SK-N-SH treated with all-trans-retinoic acid at 6 μM for 48 hours (cell line): ENCODE measurements around the gene TTL.

Experiments used
- CSDC2 ChIP-seq: fragments of 250-450 bp; sonication (Bioruptor Pico); IDR thresholded peaks from 2 replicates; pipeline ENCODE4 v1.5.0; 2020; ENCODE audit warnings: mild to moderate bottlenecking, moderate library complexity
- ISL1 ChIP-seq: fragments of 250-450 bp; sonication (Bioruptor Pico); IDR thresholded peaks from 2 replicates; pipeline ENCODE4 v2.1.2; 2022; ENCODE audit warnings: mild to moderate bottlenecking, moderate library complexity
- PPARA ChIP-seq: fragments of 250-450 bp; sonication (Bioruptor Pico); IDR thresholded peaks from 2 replicates; pipeline ENCODE4 v1.5.0; 2020; ENCODE audit warnings: mild to moderate bottlenecking, borderline replicate concordance
- RARB ChIP-seq: fragments of 250-450 bp; sonication (Bioruptor Pico); IDR thresholded peaks from 2 replicates; pipeline ENCODE4 v1.8.0; 2021; ENCODE audit warnings: mild to moderate bottlenecking, moderate library complexity
- TCF4 ChIP-seq: fragments of 250-450 bp; sonication (Bioruptor Pico); IDR thresholded peaks from 2 replicates; pipeline ENCODE4 v1.8.0; 2021; ENCODE audit warnings: mild to moderate bottlenecking, moderate library complexity, borderline replicate concordance
- ZC3H10 ChIP-seq: fragments of 250-450 bp; sonication (Bioruptor Pico); IDR thresholded peaks from 2 replicates; pipeline ENCODE4 v1.5.1; 2021; ENCODE audit warnings: mild to moderate bottlenecking, moderate library complexity
- ZFP3 ChIP-seq: fragments of 250-450 bp; sonication (Bioruptor Pico); IDR thresholded peaks from 2 replicates; pipeline ENCODE4 v1.5.0; 2020; ENCODE audit warnings: mild to moderate bottlenecking, moderate library complexity
- ZFP30 ChIP-seq: fragments of 450-650 bp; formaldehyde crosslinking; IDR thresholded peaks from 2 replicates; pipeline ENCODE4 v1.5.0; 2022; ENCODE audit warnings: mild to moderate bottlenecking, moderate library complexity
- ZNF565 ChIP-seq: fragments of 450-650 bp; formaldehyde crosslinking; conservative IDR thresholded peaks from 2 replicates; pipeline ENCODE4 v1.5.0; 2020; ENCODE audit warnings: low read depth, mild to moderate bottlenecking, moderate library complexity
- ZNF70 ChIP-seq: fragments of 450-650 bp; formaldehyde crosslinking; IDR thresholded peaks from 2 replicates; pipeline ENCODE4 v1.5.0; 2020; ENCODE audit warnings: mild to moderate bottlenecking, moderate library complexity
- ZNF8 ChIP-seq: fragments of 450-650 bp; formaldehyde crosslinking; IDR thresholded peaks from 2 replicates; pipeline ENCODE4 v1.5.0; 2020; ENCODE audit warnings: mild to moderate bottlenecking, moderate library complexity
- TF ChIP-seq, protein P1 (sequence below): fragments of 250-450 bp; sonication (Bioruptor Pico); IDR thresholded peaks from 2 replicates; pipeline ENCODE4 v1.8.0; 2020; ENCODE audit warnings: mild to moderate bottlenecking, moderate library complexity, borderline replicate concordance
- TF ChIP-seq, protein P2 (sequence below): fragments of 250-450 bp; sonication (Bioruptor Pico); IDR thresholded peaks from 2 replicates; pipeline ENCODE4 v1.5.1; 2020; ENCODE audit warnings: low read depth, mild to moderate bottlenecking, moderate library complexity
- TF ChIP-seq, protein P3 (sequence below): fragments of 250-450 bp; sonication (Bioruptor Pico); IDR thresholded peaks from 2 replicates; pipeline ENCODE4 v1.5.0; 2020; ENCODE audit warnings: mild to moderate bottlenecking, moderate library complexity

DNA sequence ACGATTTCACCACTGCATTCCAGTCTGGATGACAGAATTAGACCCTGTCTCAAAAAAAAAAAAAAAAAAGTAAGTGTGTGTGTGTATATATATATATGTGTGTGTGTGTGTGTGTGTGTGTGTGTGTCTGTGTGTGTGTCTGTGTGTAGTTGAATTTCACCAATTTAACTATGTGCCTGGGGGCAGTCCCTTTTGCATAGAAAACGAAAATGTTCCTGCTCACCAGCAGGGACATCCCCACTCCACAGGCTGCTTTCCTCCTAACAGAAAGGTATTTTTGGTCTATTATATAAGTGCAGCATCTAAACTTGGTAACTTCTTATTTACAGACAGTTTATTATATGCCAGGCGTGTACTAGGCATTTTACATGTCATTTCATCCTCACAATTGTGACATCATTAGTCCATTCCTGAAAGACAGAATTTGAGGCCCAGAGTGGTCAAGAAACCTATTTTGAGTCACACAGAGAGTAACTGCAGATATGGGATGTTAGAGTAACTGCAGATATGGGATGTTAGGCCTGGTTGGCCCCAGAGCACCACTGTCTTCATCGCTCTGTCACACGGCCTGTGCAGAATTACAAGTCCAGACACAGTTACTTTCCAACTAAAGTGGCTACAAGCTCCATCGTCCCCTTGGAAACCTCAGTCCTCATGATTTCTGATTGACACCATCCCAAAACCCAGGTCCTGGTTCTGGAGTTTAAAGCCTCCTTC lies 9.3 kb upstream of the TTL start:
- no peak for TF ChIP-seq ZC3H10 (CRISPR knock-in tag)
- no peak for TF ChIP-seq ZNF8 (CRISPR knock-in tag)
- TF ChIP-seq, protein P1, sequence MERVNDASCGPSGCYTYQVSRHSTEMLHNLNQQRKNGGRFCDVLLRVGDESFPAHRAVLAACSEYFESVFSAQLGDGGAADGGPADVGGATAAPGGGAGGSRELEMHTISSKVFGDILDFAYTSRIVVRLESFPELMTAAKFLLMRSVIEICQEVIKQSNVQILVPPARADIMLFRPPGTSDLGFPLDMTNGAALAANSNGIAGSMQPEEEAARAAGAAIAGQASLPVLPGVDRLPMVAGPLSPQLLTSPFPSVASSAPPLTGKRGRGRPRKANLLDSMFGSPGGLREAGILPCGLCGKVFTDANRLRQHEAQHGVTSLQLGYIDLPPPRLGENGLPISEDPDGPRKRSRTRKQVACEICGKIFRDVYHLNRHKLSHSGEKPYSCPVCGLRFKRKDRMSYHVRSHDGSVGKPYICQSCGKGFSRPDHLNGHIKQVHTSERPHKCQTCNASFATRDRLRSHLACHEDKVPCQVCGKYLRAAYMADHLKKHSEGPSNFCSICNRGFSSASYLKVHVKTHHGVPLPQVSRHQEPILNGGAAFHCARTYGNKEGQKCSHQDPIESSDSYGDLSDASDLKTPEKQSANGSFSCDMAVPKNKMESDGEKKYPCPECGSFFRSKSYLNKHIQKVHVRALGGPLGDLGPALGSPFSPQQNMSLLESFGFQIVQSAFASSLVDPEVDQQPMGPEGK (CRISPR knock-in tag): no peak
- TF ChIP-seq ZFP30: no peak
- no peak for TF ChIP-seq RARB (CRISPR knock-in tag)
- TF ChIP-seq ZFP3 (CRISPR knock-in tag): no peak
- TF ChIP-seq ISL1: no peak
- TF ChIP-seq, protein P2, sequence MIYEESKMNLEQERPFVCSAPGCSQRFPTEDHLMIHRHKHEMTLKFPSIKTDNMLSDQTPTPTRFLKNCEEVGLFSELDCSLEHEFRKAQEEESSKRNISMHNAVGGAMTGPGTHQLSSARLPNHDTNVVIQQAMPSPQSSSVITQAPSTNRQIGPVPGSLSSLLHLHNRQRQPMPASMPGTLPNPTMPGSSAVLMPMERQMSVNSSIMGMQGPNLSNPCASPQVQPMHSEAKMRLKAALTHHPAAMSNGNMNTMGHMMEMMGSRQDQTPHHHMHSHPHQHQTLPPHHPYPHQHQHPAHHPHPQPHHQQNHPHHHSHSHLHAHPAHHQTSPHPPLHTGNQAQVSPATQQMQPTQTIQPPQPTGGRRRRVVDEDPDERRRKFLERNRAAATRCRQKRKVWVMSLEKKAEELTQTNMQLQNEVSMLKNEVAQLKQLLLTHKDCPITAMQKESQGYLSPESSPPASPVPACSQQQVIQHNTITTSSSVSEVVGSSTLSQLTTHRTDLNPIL (CRISPR knock-in tag): no peak
- TF ChIP-seq ZNF70 (CRISPR knock-in tag): no peak
- no peak for TF ChIP-seq PPARA (CRISPR knock-in tag)
- no peak for TF ChIP-seq ZNF565
- TF ChIP-seq, protein P3, sequence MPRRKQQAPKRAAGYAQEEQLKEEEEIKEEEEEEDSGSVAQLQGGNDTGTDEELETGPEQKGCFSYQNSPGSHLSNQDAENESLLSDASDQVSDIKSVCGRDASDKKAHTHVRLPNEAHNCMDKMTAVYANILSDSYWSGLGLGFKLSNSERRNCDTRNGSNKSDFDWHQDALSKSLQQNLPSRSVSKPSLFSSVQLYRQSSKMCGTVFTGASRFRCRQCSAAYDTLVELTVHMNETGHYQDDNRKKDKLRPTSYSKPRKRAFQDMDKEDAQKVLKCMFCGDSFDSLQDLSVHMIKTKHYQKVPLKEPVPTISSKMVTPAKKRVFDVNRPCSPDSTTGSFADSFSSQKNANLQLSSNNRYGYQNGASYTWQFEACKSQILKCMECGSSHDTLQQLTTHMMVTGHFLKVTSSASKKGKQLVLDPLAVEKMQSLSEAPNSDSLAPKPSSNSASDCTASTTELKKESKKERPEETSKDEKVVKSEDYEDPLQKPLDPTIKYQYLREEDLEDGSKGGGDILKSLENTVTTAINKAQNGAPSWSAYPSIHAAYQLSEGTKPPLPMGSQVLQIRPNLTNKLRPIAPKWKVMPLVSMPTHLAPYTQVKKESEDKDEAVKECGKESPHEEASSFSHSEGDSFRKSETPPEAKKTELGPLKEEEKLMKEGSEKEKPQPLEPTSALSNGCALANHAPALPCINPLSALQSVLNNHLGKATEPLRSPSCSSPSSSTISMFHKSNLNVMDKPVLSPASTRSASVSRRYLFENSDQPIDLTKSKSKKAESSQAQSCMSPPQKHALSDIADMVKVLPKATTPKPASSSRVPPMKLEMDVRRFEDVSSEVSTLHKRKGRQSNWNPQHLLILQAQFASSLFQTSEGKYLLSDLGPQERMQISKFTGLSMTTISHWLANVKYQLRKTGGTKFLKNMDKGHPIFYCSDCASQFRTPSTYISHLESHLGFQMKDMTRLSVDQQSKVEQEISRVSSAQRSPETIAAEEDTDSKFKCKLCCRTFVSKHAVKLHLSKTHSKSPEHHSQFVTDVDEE (CRISPR knock-in tag): no peak
- TF ChIP-seq CSDC2: no peak
- TF ChIP-seq TCF4 (CRISPR knock-in tag): no peak
